Lower lobe of right lung (tissue), 2 donors: ENCODE measurements around the gene SLC51A. TPM values are rescaled to one million over a fixed set of nuclear protein-coding genes. Genes with fewer than 3 reads are reported as not detected.

Experiments used
- ATAC-seq, 2 donors: fragments of 200-7000 bp; cut with Tn5 transposase; one replicate each; pipeline ENCODE4 v1.9.1; 2020 to 2022; ENCODE audit warnings: mild to moderate bottlenecking in 2 of 2, moderate library complexity in 2 of 2
- DNase-seq: peaks from one replicate; pipeline ENCODE4 v3.0.0-alpha.2; 2020
- H3K27ac ChIP-seq: fragments of 200-600 bp; one replicate; pipeline ENCODE4 v1.8.0; 2022
- H3K27me3 ChIP-seq: fragments of 200-600 bp; one replicate; pipeline ENCODE4 v1.8.0; 2022; ENCODE audit warnings: low read depth
- H3K36me3 ChIP-seq: fragments of 200-600 bp; one replicate; pipeline ENCODE4 v1.8.0; 2022; ENCODE audit warnings: mild to moderate bottlenecking
- H3K4me1 ChIP-seq: fragments of 200-600 bp; one replicate; pipeline ENCODE4 v1.8.0; 2022
- H3K4me3 ChIP-seq: fragments of 200-600 bp; one replicate; pipeline ENCODE4 v1.8.0; 2022; ENCODE audit warnings: mild to moderate bottlenecking
- H3K9me3 ChIP-seq: fragments of 200-600 bp; one replicate; pipeline ENCODE4 v1.8.0; 2022
- intact Hi-C: fragments of 100-400 bp; cut with DNase I; formaldehyde crosslinking; loops from one replicate; pipeline ENCODE4 v1.11.0; 2022
- total RNA-seq: library from RNA; stranded (reverse); fragmentation: NEBNext Ultra II Directional; extraction: Animal tissue kit (Norgen Biotek cat#: 25700); gene quantifications from one replicate; pipeline ENCODE4 v1.2.1, GENCODE V29; 2021
- TF ChIP-seq, protein P1 (sequence below): fragments of 200-600 bp; IDR thresholded peaks from one replicate; pipeline ENCODE4 v1.8.0; 2022; ENCODE audit warnings: antibody characterized with exemption, mild to moderate bottlenecking
- donor health status: DM: no; HTN: yes; CAD: no; lungs with severe emphysema.

The SLC51A gene
- total RNA-seq, 1 donor from 2014 or later: 1.3 TPM

DNA sequence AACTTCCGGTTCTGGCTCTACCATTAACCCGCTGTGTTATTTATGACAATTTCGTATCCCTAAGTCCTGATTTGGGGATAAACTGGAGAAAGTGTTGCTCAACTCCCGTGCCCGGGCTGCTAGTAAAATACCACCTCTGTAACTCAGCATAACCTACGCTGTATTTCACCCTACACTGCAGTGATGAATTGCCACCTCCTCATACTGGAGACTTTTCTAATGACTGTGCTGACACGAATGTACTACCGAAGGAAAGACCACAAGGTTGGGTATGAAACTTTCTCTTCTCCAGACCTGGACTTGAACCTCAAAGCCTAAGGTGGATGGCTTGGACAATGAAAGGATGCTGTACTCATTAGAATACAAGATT is 16.5 kb downstream of the SLC51A start:
- ATAC-seq (no peak), DNase-seq (no peak)
- Histone ChIP-seq H3K36me3 (peaks cover 25% of the 10 kb centered on the region), H3K4me1 (no peaks in the 10 kb centered on the region), H3K27ac (no peak overlapping the region), H3K27me3 (no peaks in the 10 kb centered on the region), H3K4me3 (no peak overlapping the region), H3K9me3 (no peaks in the 10 kb centered on the region)
- intact Hi-C loops: no loop called here
- TF ChIP-seq, protein P1, sequence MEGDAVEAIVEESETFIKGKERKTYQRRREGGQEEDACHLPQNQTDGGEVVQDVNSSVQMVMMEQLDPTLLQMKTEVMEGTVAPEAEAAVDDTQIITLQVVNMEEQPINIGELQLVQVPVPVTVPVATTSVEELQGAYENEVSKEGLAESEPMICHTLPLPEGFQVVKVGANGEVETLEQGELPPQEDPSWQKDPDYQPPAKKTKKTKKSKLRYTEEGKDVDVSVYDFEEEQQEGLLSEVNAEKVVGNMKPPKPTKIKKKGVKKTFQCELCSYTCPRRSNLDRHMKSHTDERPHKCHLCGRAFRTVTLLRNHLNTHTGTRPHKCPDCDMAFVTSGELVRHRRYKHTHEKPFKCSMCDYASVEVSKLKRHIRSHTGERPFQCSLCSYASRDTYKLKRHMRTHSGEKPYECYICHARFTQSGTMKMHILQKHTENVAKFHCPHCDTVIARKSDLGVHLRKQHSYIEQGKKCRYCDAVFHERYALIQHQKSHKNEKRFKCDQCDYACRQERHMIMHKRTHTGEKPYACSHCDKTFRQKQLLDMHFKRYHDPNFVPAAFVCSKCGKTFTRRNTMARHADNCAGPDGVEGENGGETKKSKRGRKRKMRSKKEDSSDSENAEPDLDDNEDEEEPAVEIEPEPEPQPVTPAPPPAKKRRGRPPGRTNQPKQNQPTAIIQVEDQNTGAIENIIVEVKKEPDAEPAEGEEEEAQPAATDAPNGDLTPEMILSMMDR: no peak

DNA sequence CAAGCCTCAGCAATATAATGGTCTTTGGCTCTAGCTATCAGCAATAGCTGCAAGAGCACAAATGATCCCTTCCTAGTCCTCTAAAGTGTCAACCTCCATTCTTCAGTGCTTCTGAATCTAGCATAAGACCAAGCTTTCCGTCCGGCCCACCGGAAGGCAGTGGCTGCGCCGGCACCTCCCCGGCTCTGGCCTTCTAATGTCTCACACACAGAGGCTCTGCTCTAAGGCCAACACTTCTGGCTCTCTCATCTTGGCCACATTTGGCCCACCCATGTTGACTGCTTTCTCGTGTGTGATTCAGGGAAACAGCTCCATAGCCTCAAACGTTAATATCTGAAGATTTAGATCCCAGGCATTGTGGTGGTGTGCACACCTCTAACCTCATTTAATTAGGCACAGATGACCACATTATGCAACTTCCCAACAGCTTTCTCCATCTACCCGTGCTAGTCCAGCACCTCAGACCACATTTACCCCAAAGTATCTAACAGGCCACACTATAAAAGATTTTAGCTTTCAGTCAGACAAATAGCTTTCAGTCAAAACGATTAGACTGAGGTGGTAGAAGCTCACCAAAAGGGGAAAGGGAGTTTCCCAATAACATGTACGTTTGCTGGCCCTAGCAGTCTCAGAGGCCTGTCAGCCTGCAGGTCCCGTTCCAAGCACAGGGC is 19.3 kb downstream of the SLC51A start:
- Histone ChIP-seq H3K9me3 (no peaks in the 10 kb centered on the region), H3K4me1 (no peaks in the 10 kb centered on the region), H3K36me3 (peaks cover 52% of the 10 kb centered on the region), H3K27ac (no peak overlapping the region), H3K4me3 (no peak overlapping the region), H3K27me3 (no peaks in the 10 kb centered on the region)
- DNase-seq (no peak), ATAC-seq (no peak)
- TF ChIP-seq, protein P1: no peak
- intact Hi-C loops: no loop called here

DNA sequence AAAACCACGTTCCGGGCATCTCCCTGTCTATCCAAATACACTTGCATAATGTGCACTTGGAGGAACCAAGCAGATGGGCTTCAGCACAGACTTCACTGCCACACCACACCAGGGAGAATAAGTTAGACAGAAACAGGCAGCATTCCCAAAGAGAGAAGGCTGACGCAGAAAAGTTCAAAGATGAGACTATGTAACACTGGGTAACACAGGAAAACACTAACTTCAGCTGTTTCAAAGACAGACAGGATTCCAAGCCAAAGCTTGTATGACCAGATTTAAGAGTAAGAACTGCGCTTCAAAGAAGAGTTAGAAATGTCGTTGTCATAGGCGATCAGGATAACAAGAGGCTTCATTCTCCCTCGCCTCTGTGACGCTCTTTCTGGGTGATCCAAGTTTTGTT is 19.9 kb downstream of the SLC51A start:
- Histone ChIP-seq H3K4me3 (no peak overlapping the region), H3K4me1 (no peaks in the 10 kb centered on the region), H3K27ac (no peak overlapping the region), H3K27me3 (no peaks in the 10 kb centered on the region), H3K36me3 (peaks cover 59% of the 10 kb centered on the region), H3K9me3 (no peaks in the 10 kb centered on the region)
- intact Hi-C loops: no loop called here
- ATAC-seq (no peak), DNase-seq (no peak)
- TF ChIP-seq, protein P1: no peak

DNA sequence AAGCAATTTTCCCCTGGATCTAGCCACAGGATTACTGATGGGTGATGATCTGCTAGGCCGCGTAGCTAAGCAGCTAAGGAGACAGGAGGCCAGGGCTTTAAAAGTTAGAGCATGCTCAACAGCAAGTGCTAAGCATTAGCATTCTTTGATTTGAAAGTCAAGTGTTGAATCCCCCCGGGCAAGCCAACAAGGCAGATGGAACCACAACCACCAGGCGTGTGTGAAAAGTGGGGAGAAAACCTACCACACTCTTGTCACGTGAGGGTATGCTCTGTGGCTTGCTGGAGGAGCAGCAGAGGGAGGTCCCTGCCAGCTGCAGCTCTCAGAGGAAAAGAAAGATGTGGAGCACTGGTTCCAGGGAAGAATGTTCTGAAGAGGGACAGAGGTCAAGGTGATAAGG is 20.9 kb downstream of the SLC51A start:
- ATAC-seq (no peak), DNase-seq (no peak)
- Histone ChIP-seq H3K4me1 (no peaks in the 10 kb centered on the region), H3K27me3 (no peaks in the 10 kb centered on the region), H3K36me3 (peaks cover 68% of the 10 kb centered on the region), H3K9me3 (no peaks in the 10 kb centered on the region), H3K4me3 (no peak overlapping the region), H3K27ac (no peak overlapping the region)
- TF ChIP-seq, protein P1: no peak
- intact Hi-C loops: no loop called here

DNA sequence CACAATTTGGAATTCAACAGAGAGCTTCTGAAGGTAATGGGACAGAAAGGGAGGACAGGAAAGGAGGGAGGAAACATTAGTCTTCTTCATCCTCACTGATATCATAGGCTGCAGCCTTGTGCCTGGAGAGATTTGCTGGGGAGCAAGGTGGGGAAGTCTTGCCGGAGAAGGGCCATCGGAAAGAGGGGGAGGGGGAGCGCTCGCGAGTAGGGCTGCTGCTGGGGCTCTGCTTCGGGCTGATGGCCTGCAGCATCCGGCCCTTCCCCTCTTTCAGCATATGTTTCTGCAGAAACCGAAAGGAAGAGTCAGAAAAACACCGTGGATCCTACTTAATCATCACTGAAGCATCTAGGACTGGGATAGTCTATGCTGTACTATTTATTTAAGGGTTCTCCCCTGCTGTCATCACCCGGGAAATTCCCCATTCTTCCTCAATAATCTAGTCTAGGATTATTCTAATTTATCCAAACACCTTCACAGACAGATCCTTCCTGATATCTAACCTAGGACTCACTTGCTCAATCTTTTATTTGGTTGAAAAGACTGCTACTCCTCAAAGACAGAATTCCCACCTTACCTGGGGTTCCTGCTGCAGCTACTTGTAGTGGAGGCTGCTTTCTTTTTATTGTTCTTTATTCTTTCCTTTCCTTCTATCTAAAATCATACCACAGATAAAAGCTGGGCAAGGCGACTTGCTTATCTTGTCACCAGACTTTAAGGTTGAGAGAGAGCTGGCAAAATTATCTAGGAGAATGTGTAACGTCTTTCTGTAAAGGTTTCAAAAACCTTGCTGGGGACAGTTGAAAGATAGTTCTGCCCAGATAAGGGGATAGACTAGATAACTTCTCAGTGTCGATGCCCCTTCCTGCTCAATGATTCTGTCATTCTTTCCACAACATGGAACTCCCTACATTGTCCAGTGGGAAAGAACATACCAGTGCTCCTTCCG is 22.6 kb downstream of the SLC51A start:
- TF ChIP-seq, protein P1: no peak
- peaks cover 78% of the 10 kb centered on the region for H3K36me3 ChIP-seq
- ATAC-seq (no peak), DNase-seq (no peak)
- H3K4me1 ChIP-seq: no peaks in the 10 kb centered on the region
- H3K4me3 ChIP-seq: no peak overlapping the region
- intact Hi-C loops: no loop called here
- H3K27me3 ChIP-seq: no peaks in the 10 kb centered on the region
- no peaks in the 10 kb centered on the region for H3K9me3 ChIP-seq
- H3K27ac ChIP-seq: no peak overlapping the region
